ENCODE results near the gene SBF2.
"Not testable (repeated sequence)": the region's sequence is repeated elsewhere in the genome, so short reads cannot be mapped to it uniquely, and the experiment has no call there.

The SBF2 gene

DNA sequence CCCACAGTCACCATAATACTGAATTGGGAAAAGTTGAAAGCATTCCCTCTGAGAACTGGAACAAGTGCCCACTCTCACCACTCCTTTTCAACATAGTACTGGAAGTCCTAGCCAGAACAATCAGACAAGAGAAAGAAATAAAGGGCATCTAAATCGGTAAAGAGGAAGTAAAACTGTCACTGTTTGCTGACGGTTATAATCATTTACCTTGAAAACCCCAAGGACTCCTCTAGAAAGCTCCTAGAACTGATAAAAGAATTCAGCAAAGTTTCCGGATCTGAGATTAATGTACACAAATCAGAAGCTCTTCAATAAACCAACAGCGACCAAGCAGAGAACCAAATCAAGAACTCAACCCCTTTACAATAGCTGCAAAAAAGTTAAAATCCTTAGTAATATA lies 306.7 kb downstream of the SBF2 start:
- DNase-seq = not testable (repeated sequence)

DNA sequence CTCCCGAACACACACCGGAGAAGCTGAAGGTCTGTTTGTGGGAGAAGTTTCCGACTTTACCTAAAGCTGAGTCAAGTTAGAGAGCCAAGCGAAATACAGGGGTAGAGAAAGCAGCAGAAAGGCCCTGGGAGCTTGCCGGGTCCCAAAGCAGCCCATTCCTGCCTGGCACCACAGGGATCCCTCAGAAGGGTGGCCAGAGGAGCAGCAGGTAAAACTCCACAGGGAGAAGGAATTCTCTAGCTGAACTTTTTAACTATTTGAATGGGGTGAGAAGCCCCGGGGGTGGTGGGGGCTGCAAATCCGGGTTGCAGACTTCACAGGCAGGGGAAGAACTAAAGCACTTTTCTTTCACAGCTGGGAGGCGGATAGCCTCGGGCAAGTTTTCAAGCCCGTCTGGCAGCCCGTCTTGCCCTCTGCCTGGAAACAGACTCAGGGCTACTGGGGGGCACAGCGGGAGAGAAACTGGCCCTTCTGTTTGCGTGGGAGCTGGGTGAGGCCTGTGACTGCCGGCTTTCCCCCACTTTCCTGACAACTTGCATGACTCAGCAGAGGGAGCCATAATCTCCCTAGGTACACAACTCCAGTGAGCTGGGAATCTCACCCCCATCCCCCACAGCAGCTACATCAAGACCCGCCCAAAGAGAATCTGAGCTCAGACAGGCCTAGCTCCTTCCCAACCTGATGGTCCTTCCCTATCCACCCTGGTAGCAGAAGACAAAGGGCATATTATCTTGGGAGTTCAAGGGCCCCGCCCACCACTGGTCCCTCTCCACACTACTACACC lies 311.0 kb downstream of the SBF2 start:
- DNase-seq = no peak

DNA sequence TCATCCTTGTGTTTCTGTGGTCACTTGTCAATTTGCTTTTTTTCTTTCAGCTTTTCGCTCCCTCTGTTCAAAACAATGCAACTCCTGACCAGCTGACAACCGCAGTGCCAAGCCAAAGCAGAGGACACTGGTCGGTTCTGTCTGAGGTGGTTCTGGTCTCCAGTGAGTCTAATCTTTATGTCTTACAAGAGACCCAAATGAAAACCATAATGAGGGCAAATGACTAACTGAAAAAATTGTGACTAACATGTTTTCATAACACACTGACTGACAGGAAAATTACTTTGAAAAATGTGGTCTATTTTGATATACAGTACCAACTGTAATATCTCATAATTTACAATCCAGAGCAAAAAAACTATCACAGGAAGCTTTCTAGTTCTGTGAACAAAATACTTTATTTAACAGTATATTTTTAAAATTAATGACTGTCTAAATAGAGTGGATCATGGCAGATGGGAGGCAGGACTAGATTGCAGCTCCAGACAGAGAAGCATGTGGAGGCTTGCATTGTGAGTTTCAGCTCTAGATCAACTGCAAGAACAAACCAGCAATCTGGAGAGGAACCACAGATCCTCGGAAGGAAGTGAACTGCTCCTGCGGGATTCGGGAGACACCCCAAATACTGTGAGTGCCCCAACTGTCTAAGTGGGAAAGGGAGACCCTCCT lies 311.8 kb downstream of the SBF2 start:
- no peak for DNase-seq

DNA sequence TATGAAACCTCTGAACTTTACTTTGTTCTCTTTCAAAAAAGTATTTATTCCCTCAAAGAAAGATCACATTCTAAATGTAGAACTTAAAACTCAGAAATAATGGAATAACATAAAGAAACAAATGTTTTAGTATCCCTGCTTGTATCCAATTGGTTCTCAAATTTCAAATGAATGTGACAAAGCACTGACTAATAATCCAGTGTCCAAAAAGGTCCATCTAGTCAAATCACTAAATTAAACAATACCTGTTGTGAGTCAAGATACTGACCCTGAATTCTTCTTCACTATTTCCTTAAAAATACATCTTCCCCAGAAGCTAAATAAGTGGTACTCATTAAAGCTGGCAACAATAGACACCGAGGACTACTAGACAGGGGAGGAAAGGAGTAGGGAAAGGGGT lies 313.1 kb downstream of the SBF2 start:
- DNase-seq = no peak

DNA sequence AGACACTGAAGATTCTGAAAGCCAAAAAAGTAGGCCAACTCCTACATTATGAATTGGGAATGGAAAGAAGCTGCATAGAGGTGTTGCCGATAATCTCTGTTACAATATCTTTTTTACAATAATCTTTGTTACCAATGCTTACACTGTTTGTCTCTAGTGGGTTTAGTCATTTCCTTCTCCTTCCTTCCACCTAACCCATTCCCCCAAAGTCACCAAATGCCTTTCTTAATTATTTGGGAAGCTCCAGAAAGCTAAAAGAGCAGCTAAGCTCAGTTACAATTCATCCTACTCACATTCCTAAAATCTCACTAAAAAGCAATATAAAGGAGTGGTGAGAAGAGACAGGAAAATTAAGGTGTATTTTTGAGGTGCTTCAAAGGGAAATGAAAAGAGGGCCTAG lies 316.5 kb downstream of the SBF2 start:
- DNase-seq = no peak

DNA sequence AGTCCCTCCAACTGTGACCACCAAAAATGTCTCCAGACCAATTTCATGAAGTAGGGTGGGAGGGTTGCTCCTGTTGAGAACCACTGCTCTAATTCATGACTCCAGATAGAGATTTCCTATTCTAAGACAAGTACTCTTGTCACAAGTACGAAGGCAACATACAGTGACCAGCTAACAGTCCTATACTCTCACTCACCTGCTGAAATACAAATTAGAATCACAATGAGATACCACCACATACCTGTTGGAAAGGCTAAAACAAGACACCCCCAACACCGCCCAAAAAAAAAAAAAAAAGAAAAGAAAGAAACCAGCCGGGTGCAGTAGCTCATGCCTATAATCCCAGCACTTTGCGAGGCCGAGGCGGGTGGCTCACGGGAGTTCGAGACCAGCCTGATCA lies 319.6 kb downstream of the SBF2 start:
- DNase-seq = no peak

DNA sequence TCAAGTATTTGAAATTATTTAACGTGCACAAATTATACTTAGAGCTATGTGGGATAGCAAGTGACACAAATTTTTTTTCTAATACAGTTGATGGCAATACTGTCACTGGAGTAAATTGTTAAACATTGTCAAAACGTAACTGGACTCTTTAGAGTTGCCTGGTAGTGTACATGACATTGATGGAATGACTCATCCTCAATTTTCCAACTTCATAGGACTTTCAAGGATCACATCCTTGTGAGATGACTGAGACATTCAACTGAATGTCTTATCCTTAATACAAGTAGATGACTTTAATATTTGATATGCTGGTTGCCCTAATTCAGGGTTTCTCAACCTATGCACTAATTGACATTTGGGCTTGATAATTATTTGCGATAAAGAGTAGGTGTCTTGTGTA lies 320.1 kb downstream of the SBF2 start:
- DNase-seq = no peak

DNA sequence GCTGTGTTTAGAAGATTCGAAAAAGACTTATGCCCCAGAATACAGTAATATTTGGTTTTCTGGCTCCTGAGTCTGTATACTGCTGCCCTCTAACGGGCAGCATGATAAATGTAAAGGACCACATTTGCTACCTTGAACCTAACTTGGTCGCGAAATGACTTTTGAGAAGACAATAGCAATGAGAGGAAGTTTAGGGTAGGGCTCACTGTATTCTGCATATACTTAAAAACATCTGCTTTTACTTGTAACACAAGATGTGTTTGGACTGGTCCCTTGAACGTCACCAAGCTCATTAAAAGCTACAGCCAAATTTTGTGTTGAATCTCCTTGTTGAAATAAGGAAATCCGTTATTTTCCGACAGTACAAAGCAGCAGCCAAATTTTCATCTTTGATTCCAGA lies 321.0 kb downstream of the SBF2 start:
- DNase-seq = peak; percentile 7

DNA sequence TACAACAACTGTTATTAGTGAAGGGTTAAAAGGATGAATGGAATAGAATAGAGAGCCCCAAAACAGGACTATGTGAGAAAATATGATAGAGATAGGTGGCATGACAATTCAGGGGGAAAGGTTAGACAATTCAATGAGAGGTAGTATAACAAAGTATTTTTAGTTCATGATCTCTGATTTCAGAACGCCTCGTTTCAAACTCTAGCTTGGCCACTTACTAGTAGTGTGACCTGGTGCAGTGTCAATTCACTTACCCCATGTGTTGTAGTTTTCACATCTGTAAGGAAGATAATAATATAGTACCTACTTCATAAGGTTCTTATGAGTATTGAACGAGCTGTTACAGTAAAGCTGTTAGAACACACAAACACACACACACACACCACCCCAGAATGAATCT lies 322.1 kb downstream of the SBF2 start:
- DNase-seq = no peak

DNA sequence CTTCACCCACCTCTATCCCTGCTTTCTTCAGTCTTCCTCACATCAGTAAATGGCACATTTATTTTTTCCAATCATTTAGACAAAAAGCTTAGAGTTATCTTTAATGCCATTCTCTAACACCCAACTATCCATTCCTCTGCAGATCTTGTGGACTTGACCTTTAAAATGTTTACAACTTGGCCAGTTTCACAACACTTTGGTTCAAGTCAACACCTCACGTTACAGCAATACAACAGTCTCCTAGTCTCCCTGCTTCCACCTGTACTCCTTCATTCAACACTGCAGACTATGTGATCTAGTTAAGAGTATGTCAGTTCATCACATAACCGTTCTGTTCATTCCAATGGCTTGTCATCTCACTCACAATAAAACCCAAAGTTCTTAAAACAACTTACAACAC lies 325.0 kb downstream of the SBF2 start:
- no peak for DNase-seq

DNA sequence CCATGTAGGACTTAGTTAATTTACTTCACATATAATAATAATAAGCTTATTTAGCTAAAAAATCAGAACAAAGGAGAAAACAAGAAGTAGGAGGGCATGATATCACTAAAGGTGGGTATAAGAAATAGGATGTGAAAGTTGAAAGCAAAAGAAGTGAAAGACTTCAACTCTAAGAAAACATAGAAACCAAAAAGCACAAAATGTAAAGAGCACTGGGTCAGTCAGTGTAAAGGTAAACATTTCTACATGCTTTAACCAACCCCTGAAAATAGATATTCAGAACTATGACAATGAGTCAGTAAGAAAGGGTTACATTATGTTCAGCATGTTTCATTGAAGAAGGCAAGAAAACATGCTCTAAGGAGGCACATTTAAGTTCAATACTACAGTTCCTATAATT lies 331.3 kb downstream of the SBF2 start:
- DNase-seq = no peak

DNA sequence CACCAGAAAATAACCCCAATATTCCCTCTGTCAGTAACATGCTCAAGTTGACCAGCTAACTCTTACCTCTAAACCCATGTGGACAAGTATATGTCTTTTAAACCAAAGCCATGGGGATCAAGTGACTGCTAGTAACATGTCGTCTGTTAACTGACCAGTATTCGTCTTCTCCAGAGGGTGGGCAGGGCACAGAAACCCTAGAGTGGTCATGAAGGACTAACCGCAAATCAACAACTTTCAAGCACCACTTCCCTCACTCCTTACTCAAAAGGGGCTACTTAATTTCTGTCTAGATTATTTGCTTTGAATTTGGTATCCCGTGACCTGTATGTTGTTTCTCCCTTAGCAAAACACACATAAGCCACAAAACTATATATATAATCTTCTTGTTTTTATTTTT lies 336.9 kb downstream of the SBF2 start:
- no peak for DNase-seq

DNA sequence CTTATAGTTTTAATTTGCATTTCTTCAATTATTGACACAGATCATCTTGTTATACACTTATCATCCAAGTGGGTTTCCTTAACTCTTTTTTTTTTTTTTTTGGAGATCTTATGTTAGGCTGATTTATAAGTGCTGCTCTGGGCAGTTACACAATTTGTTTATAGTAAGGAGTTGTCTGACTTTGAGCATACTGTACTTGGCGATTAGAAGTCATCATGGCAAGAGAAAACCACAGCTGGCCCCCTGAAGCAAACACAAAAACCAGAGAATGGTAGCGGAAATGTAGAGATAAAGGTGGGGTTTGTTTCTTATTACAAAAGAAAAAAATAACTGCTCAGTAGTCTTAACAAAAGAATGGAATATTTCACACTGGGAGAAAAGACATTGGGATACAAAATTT lies 337.5 kb downstream of the SBF2 start:
- DNase-seq = no peak

DNA sequence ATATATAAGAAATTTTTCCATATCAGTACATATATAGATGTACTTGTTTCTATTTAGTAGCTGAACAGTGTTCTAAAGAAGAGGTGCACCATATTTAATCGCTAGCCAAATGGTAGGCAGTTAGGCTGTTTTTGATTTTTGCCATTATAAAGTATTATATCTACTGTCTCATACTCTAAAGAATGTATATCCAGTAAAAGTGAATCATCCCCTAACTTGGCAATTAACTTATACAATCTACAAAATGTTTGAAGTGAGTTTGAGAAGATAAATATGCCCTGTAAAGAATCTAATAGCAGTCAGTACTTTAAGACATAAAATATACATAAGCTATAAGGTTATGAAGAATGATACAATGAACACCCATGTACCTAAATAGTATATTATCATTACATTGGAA lies 338.6 kb downstream of the SBF2 start:
- no peak for DNase-seq

DNA sequence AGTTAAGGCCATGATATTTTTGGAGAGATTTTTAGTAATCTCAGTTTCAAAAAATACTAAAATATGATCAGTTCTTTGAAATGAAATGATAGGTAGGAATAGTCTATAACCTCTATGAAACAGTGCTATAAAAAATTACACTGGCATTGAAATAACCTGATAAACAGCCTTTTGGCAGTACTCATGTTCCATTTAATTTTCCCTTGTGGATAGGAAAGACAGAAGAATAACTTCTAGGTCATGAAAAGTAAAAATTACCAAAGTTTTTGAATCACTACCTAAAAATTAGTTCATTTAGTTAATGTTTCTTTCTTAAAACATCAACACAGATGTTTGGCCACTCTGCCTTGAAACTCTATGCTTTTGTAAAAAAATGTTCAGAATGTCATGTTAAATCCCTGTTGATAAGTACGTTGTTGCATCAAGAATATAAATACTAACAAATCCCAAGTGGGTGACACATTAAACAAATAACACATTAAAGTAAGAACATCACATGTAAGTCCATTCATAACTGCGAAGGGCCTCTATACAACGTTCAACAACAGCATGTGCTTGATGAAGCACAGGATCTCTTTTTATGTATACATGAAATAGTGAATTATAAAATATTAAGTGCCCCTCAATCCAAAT lies 339.9 kb downstream of the SBF2 start:
- DNase-seq = no peak

DNA sequence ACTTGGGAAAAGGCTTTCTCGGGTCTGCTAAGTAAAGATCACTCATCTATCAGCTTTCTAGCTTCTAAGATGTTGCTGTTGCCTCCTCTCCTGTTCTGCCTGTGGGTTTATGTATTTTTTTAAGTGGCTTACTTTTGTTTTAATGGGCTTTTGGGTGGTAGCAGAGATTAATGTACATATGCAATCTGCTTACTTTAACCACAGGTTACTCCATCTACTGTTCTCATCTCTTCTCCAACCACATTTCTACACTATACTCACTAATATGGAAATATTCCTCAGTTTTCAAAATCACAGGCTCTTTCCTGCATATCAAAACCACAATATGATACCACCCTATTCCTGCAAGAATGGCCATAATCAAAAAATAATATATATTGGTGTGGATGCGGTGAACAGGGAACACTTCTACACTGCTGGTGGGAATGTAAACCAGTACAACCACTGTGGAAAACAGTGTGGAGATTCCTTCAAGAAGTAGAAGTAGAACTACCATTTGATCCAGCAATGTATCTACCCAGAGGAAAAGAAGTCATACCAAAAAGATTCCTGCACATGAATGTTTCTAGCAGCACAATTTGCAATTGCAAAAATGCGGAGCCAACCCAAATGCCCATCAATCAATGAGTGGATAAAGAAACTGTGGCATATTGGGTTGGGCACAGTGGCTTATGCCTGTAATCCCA lies 341.4 kb downstream of the SBF2 start:
- no peak for DNase-seq

DNA sequence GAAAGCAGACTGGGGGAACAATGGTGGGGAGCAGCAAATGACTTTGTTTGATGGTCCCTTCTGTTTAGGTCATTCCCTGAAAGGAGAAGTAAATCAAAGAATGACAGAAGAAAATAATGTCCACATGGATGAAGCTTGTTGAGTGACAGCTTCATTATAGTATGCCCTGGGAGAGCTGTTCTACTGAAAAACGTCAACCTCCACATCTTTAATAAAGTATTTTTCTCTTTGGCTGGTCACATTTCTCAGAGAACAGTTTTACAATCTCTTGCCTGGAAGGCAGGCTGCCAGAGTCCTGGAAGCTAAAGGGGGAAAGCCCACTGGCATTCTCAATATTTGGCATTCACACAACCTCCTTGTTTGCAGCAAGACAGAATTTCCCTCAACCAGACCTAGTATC lies 342.2 kb downstream of the SBF2 start:
- DNase-seq = no peak

DNA sequence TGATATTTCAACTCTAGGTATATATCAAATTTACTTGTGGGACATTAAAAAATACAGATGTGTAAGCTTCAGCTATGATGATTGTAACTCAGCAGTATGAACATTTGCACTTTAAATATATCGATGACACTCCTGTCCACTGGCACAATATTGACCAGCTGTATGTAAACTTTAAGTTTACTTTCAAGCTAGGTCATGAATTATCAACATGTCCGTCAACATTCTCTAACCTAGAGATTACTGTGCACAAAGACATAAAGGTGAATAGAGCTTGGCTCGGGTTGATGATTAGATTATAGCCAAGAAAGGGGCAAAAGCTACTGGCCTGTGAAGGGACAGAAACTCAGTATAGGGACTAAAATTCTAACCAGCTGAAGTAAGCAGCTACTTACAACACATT lies 343.6 kb downstream of the SBF2 start:
- DNase-seq = no peak

DNA sequence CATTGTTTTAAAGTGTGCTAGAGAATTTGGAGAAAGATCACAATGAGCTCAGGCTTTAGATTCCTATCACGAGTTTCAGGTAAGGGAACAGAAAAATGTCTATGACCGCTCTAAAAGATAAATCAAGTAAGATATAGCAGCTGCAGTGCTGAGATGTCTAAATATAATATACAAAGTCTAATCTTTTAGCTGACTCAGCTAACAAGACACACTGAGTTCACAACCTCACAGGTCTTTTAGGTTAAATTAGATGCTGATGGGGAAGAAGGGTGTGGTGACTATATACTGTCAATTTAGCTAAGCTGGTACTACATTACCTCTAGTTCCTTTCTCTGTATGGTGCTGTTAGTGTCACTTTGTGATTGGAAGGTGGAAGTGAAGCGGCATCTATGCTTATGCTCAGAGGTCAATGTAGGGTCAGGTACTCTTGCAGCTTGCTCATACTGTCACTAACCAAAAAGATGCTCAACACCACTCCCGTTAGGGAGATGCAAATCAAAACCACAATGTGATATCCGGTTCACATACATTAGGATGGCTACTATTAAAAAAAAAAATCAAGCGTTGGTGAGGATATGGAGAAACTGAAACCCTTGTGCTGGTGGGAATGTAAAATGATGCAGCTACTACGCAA lies 346.7 kb downstream of the SBF2 start:
- DNase-seq = no peak

DNA sequence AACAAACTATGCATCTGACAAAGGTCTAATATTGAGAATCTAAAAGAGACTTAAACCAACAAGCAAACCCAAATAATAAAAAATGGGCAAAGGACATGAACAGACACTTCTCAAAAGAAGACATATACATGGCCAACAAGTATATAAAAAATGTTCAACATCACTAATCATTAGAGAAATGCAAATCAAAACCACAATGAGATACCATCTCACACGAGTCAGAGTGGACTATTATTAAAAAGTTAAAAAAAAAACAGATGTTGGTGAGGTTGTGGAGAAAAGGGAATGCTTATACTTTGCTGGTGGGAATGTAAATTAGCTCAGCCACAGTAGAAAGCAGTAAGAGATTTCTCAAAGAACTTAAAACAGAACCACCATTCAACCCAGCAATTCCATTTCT lies 348.3 kb downstream of the SBF2 start:
- DNase-seq = not testable (repeated sequence)

DNA sequence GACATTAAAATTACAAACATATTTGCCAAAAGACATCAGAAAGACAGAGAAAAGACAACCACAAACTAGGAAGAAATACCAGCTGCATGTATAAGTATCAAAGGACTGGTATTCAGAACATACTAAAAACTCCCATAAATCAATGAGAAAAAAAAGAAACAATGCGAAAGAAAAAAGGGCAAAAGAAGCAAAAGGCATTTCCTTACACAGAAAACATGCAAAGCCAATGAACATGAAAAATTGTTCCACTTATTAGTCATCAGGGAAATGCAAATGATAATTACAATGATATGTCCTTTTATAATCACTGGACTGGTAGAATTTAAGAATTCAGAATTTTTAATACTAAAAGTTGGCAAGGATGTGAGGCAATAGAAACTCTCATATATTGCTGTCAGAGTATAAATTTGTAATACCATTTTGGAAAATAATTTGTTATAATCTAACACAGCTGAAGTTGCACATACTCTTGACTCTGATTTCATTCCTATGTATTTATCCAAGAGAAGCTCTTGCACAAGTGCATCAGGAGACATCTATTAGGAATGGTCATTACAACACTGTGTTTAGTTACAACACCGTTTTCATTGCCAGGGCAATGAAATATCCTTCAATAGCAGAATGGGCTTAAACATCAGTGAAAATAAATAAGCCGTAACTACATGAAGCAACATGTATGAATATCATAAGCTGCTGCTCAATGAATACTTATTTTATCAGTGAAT lies 350.5 kb downstream of the SBF2 start:
- DNase-seq = no peak

DNA sequence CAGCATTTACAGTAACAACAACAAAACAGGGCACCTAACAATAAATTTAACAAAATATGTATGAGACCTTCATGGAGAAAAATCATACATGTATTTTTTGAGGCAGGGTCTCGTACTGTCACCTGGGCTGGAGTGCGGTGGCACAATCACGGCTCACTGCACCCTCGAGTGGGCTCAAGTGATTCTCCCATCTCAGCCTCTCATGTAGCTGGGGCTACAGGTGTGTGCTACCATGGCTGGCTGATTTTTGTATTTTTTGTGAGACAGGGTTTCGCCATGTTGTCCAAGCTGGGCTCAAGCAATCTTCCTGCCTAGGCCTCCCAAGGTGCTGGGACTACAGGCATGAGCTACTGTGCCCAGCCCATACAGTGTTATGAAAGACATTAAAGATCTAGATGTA lies 352.0 kb downstream of the SBF2 start:
- peak; percentile 1 for DNase-seq

DNA sequence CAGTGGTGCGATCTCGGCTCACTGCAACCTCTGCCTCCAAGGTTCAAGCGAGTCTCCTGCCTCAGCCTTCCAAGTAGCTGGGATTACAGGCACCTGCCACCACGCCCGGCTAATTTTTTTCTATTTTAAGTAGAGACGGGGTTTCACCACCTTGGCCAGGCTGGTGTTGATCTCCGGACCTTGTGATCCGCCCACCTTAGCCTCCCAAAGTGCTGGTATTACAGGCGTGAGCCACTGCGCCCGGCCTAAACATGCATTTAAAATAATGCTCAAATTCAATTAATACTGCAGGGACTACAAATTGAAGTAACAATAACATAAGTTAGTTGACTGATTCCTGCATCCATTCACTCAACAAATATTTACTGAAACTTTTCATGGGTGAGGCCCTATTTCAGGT lies 354.9 kb downstream of the SBF2 start:
- not testable (repeated sequence) for DNase-seq

Data from NCI-H1092 (cell line).